Measurements from ENCODE around the gene DENND4A. TPM values are rescaled to one million over a fixed set of nuclear protein-coding genes. Genes with fewer than 3 reads are reported as not detected.

DENND4A gene
- polyA plus RNA-seq, 1 of the 3 experiments (the other 2 are of a cell fraction) = 2.5 TPM

DNA sequence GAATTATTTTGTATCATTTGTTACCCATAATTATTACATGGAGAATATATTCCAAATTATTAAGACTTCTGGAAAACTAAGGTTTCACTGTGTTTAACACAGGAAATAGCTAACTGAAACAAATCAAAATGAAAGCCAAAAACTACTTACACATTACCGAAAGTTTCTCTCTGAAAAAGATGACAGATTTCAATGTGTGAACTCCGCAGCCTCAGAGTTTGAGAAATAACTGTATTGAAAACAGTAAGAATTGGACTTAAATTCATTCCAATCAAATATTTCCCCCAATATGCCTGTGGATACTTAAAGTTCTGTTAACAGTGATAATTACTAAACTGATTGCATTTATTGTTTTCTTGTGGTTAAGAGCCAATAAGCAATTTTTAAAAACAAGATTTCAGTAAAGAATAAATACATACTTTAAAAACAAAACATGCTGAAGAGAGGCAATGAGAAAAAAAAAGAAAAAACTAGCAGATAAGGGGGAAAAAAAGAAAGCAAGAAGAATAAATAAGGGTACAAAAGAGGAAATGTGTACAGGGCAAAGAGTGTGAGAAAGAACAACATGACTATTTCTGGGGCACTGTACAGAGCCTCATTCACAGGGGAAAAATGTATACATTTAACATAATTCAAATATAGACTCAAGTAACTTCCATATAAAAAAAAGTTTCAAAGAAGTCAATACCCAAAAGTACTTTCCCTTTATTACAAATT lies 30.7 kb downstream of the DENND4A start:
- no peak overlapping the region for H3K4me3 ChIP-seq (ENCODE audit: low read depth in 2 of 2, low read length in 1 of 2)
- no peak overlapping the region for H3K4me2 ChIP-seq
- no peaks in the 10 kb centered on the region for H4K20me1 ChIP-seq (ENCODE audit: insufficient read depth)
- H3K27ac ChIP-seq (ENCODE audit: low read depth in 2 of 2, low read length in 1 of 2) = no peak overlapping the region
- H3K4me1 ChIP-seq (ENCODE audit: control insufficient read depth in 1 of 2, insufficient read depth in 2 of 2, low read depth in 1 of 2, low read length in 1 of 2) = no peaks in the 10 kb centered on the region
- TF ChIP-seq TEAD4 (IDR thresholded peaks at IDR 0.05; ENCODE audit: borderline replicate concordance, insufficient read depth) (no peak), MXI1 (IDR thresholded peaks at IDR 0.05; ENCODE audit: low read depth, low read length) (no peak), FOSL2 (IDR thresholded peaks at IDR 0.05; ENCODE audit: borderline replicate concordance, low read depth) (no peak), JUND (IDR thresholded peaks at IDR 0.05) (no peak), EP300 (IDR thresholded peaks at IDR 0.05; ENCODE audit: borderline replicate concordance in 1 of 2, low read depth in 1 of 2, low read length in 1 of 2) (no peak), YY1 (IDR thresholded peaks at IDR 0.05; ENCODE audit: low read depth) (no peak), SIN3A (IDR thresholded peaks at IDR 0.05; ENCODE audit: borderline replicate concordance, low read depth, low read length) (no peak), FOXM1 (IDR thresholded peaks at IDR 0.05; ENCODE audit: low read depth) (no peak), MEF2A (IDR thresholded peaks at IDR 0.05; ENCODE audit: borderline replicate concordance, low read depth) (no peak)
- TF ChIP-seq, protein P1, sequence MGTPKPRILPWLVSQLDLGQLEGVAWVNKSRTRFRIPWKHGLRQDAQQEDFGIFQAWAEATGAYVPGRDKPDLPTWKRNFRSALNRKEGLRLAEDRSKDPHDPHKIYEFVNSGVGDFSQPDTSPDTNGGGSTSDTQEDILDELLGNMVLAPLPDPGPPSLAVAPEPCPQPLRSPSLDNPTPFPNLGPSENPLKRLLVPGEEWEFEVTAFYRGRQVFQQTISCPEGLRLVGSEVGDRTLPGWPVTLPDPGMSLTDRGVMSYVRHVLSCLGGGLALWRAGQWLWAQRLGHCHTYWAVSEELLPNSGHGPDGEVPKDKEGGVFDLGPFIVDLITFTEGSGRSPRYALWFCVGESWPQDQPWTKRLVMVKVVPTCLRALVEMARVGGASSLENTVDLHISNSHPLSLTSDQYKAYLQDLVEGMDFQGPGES (IDR thresholded peaks at IDR 0.05; ENCODE audit: low read depth, low read length) = no peak
- TF ChIP-seq, protein P2, sequence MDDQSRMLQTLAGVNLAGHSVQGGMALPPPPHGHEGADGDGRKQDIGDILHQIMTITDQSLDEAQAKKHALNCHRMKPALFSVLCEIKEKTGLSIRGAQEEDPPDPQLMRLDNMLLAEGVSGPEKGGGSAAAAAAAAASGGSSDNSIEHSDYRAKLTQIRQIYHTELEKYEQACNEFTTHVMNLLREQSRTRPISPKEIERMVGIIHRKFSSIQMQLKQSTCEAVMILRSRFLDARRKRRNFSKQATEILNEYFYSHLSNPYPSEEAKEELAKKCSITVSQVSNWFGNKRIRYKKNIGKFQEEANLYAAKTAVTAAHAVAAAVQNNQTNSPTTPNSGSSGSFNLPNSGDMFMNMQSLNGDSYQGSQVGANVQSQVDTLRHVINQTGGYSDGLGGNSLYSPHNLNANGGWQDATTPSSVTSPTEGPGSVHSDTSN (IDR thresholded peaks at IDR 0.05) = no peak
- TF ChIP-seq, protein P3, sequence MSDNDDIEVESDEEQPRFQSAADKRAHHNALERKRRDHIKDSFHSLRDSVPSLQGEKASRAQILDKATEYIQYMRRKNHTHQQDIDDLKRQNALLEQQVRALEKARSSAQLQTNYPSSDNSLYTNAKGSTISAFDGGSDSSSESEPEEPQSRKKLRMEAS (IDR thresholded peaks at IDR 0.05; ENCODE audit: low read depth) = no peak
- TF ChIP-seq, protein P4, sequence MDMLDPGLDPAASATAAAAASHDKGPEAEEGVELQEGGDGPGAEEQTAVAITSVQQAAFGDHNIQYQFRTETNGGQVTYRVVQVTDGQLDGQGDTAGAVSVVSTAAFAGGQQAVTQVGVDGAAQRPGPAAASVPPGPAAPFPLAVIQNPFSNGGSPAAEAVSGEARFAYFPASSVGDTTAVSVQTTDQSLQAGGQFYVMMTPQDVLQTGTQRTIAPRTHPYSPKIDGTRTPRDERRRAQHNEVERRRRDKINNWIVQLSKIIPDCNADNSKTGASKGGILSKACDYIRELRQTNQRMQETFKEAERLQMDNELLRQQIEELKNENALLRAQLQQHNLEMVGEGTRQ (IDR thresholded peaks at IDR 0.05; ENCODE audit: borderline replicate concordance, low read depth, low read length) = no peak
- no peaks in the 10 kb centered on the region for H3K79me2 ChIP-seq (ENCODE audit: insufficient read depth)
- no peaks in the 10 kb centered on the region for H3K27me3 ChIP-seq (ENCODE audit: insufficient read depth)
- POLR2A ChIA-PET = no interaction called here
- CTCF ChIA-PET = no interaction called here
- 99% methylated on average over 2 of the region's 2 CpGs for WGBS (ENCODE audit: low lambda C conversion rate)
- H3K9me2 ChIP-seq = no peaks in the 10 kb centered on the region
- no peaks in the 10 kb centered on the region for H3K36me3 ChIP-seq (replicated peaks in 1 of 2; ENCODE audit: control insufficient read depth in 1 of 2, insufficient read depth in 2 of 2, low read length in 1 of 2)
- no peak for DNase-seq
- no peak overlapping the region for H3K9ac ChIP-seq
- peaks cover 4% of the 10 kb centered on the region for H3F3A ChIP-seq (replicated peaks; ENCODE audit: insufficient read depth)
- no peaks in the 10 kb centered on the region for H3K9me3 ChIP-seq
- H2AFZ ChIP-seq (ENCODE audit: low read depth) = no peak overlapping the region

DNA sequence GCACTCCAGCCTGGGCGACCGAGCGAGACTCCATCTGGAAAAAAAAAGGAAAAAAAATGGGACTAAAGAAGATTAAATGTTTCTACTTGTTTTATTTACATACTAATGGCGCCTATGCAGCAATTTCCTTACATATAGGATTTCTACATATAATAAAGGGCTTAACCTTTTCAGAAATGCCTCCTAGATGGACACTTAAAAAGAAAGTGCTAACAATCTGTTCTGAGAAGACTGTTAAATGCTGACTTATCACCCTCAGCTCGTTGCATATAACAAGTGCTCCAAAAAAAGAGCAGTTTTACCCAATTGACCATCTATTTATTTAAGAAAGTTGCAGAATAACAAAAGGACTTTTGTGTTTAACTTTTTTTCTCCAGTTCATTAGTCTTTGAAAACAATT lies 32.7 kb downstream of the DENND4A start:
- Histone ChIP-seq H3F3A (replicated peaks; ENCODE audit: insufficient read depth) (peaks cover 4% of the 10 kb centered on the region), H3K9me2 (no peaks in the 10 kb centered on the region), H3K9ac (no peak overlapping the region), H3K4me2 (no peak overlapping the region), H3K4me3 (ENCODE audit: low read depth in 2 of 2, low read length in 1 of 2) (no peak overlapping the region), H3K4me1 (ENCODE audit: control insufficient read depth in 1 of 2, insufficient read depth in 2 of 2, low read depth in 1 of 2, low read length in 1 of 2) (no peaks in the 10 kb centered on the region), H2AFZ (ENCODE audit: low read depth) (no peak overlapping the region), H4K20me1 (ENCODE audit: insufficient read depth) (no peaks in the 10 kb centered on the region), H3K27me3 (ENCODE audit: insufficient read depth) (no peaks in the 10 kb centered on the region), H3K36me3 (replicated peaks in 1 of 2; ENCODE audit: control insufficient read depth in 1 of 2, insufficient read depth in 2 of 2, low read length in 1 of 2) (no peaks in the 10 kb centered on the region), H3K79me2 (ENCODE audit: insufficient read depth) (no peaks in the 10 kb centered on the region), H3K9me3 (no peaks in the 10 kb centered on the region), H3K27ac (ENCODE audit: low read depth in 2 of 2, low read length in 1 of 2) (no peak overlapping the region)
- WGBS (ENCODE audit: low lambda C conversion rate) = 96% methylated on average over 5 of the region's 5 CpGs
- DNase-seq = no peak
- ChIA-PET POLR2A (no interaction called here), CTCF (no interaction called here)
- TF ChIP-seq RAD21 (IDR thresholded peaks at IDR 0.05; ENCODE audit: low read length) (no peak), EP300 (IDR thresholded peaks at IDR 0.05; ENCODE audit: borderline replicate concordance in 1 of 2, low read depth in 1 of 2, low read length in 1 of 2) (no peak), FOXJ3 (CRISPR knock-in tag; IDR thresholded peaks at IDR 0.05) (no peak), POLR2AphosphoS5 (IDR thresholded peaks at IDR 0.05; ENCODE audit: low read depth, low read length) (no peak), JUND (IDR thresholded peaks at IDR 0.05) (no peak), FOSL2 (IDR thresholded peaks at IDR 0.05; ENCODE audit: borderline replicate concordance, low read depth) (no peak), TCF12 (IDR thresholded peaks at IDR 0.05) (no peak), GATA2 (CRISPR knock-in tag; IDR thresholded peaks at IDR 0.05) (no peak), MEF2A (IDR thresholded peaks at IDR 0.05; ENCODE audit: borderline replicate concordance, low read depth) (no peak), RFX5 (IDR thresholded peaks at IDR 0.05; ENCODE audit: low read length) (no peak)
- TF ChIP-seq, protein P1 (IDR thresholded peaks at IDR 0.05; ENCODE audit: low read depth, low read length) = no peak
- TF ChIP-seq, protein P4 (IDR thresholded peaks at IDR 0.05; ENCODE audit: borderline replicate concordance, low read depth, low read length) = no peak
- TF ChIP-seq, protein P2 (IDR thresholded peaks at IDR 0.05) = no peak
